CD4-positive, CD25-positive, alpha-beta regulatory T cell (primary cell): ENCODE measurements around the gene SMAD7. TPM values are rescaled to one million over a fixed set of nuclear protein-coding genes. Genes with fewer than 3 reads are reported as not detected.

Source experiments
- ATAC-seq, 2 donors: fragments of 150-1000 bp; cut with Tn5 transposase; one replicate each; pipeline ENCODE4 v1.10.0; 2021; ENCODE audit warnings: low read depth in 2 of 2, moderate number of reproducible peaks in 2 of 2, moderate library complexity in 1 of 2
- DNase-seq, 3 donors: peaks; one replicate each; pipeline versions ENCODE4 v3.0.0 to v3.0.0-alpha.2; 2012 to 2022; ENCODE audit warnings: mixed read lengths in 1 of 3
- H3K27ac ChIP-seq: one replicate; pipeline ENCODE4 v1.7.0; 2013; ENCODE audit warnings: mild to moderate bottlenecking, low read length; ENCODE audit not compliant: insufficient read depth, poor library complexity, severe bottlenecking
- H3K27me3 ChIP-seq: one replicate; pipeline ENCODE4 v1.7.0; 2013; ENCODE audit warnings: low read length; ENCODE audit not compliant: control insufficient read depth, insufficient read depth
- H3K36me3 ChIP-seq: one replicate; pipeline ENCODE4 v1.7.0; 2013; ENCODE audit warnings: mild to moderate bottlenecking, low read length, moderate library complexity; ENCODE audit not compliant: control insufficient read depth, insufficient read depth
- H3K4me1 ChIP-seq: 2 replicates; pipeline ENCODE4 v1.7.0; 2013; ENCODE audit warnings: mild to moderate bottlenecking, low read length; ENCODE audit not compliant: insufficient read depth, control insufficient read depth, poor library complexity, severe bottlenecking
- H3K4me3 ChIP-seq: one replicate; pipeline ENCODE4 v1.7.0; 2013; ENCODE audit warnings: low read depth, mild to moderate bottlenecking, low read length, moderate library complexity
- H3K9me3 ChIP-seq, 2 experiments: 1 replicate in 1 of 2; 2 replicates in 1 of 2; pipeline ENCODE4 v1.7.0; 2013; ENCODE audit warnings: low read length in 2 of 2, mild to moderate bottlenecking in 1 of 2, moderate library complexity in 1 of 2; ENCODE audit not compliant: control insufficient read depth in 2 of 2
- H3K27ac Mint-ChIP-seq, 3 donors: one replicate each; pipeline ENCODE4 v1.8.0; 2020 to 2022; ENCODE audit warnings: mild to moderate bottlenecking in 3 of 3, mixed read lengths in 3 of 3, moderate library complexity in 2 of 3
- H3K27me3 Mint-ChIP-seq: one replicate; pipeline ENCODE4 v1.8.0; 2022; ENCODE audit warnings: mild to moderate bottlenecking, mixed read lengths
- H3K36me3 Mint-ChIP-seq: one replicate; pipeline ENCODE4 v1.8.0; 2020; ENCODE audit warnings: mixed read lengths
- H3K4me1 Mint-ChIP-seq, 4 donors: one replicate each; pipeline ENCODE4 v1.8.0; 2020 to 2022; ENCODE audit warnings: mixed read lengths in 4 of 4, mild to moderate bottlenecking in 1 of 4
- H3K4me3 Mint-ChIP-seq, 4 donors: one replicate each; pipeline ENCODE4 v1.8.0; 2020 to 2022; ENCODE audit warnings: mild to moderate bottlenecking in 4 of 4, mixed read lengths in 4 of 4, moderate library complexity in 3 of 4
- H3K9me3 Mint-ChIP-seq, 7 donors: one replicate each; pipeline ENCODE4 v1.8.0; 2020 to 2022; ENCODE audit warnings: mixed read lengths in 7 of 7, mild to moderate bottlenecking in 3 of 7, moderate library complexity in 2 of 7
- polyA plus RNA-seq, 4 donors: library from polyadenylated mRNA; unstranded; fragments of 300-500 nt; fragmentation: Illumina TruSeq; gene quantifications; one replicate each; pipeline ENCODE4 v1.2.3, GENCODE V29; 2021
- total RNA-seq: library from RNA; stranded (reverse); gene quantifications from one replicate; pipeline ENCODE4 v1.2.3, GENCODE V29; 2022

Gene SMAD7
- total and polyA plus RNA-seq, 5 donors from 2014 or later: 1.7 to 64.0 (median 7.0) TPM

DNA sequence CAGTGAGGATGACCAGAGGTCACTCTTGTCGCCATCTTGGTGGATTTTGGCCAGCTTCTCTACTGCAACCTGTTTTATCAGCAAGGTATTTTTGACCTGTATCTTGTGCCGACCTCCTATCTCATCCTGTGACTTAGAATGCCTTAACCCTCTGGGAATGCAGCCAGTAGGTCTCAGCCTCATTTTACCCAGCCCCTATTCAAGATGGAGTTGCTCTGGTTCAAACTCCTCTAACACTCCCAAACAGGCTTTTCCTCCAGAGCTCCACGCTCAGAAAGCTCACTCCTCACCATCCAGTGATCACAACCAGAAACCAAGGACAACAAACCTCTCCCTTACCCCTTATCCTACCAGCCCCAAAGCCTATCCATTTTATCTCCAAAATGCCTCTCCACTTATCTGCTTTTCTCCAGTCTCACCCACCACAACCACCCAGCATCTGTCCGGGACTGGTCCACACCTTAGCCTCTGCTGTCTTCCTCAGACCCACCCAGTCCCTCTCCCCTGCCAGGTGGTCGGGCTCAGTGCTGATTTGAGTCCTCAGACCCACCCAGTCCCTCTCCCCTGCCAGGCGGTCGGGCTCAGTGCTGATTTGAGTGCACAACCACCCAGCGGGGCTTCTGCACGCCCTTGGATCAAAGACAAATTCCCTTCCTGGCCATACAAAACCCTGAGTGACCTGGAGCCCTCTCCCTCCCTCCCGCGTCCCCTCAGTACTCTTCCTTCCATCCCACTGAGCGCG is 11.7 kb upstream of the SMAD7 start:
- Histone ChIP-seq H3K4me3 (no peak overlapping the region), H3K9me3 (no peaks in the 10 kb centered on the region), H3K27me3 (no peaks in the 10 kb centered on the region), H3K4me1 (no peaks in the 10 kb centered on the region), H3K36me3 (no peaks in the 10 kb centered on the region), H3K27ac (no peak overlapping the region)
- H3K27me3 Mint-ChIP-seq: peaks cover 15% of the 10 kb centered on the region
- no peaks in the 10 kb centered on the region for H3K36me3 Mint-ChIP-seq
- no peak overlapping the region for H3K27ac Mint-ChIP-seq
- H3K4me3 Mint-ChIP-seq: peak overlapping the region in 1 of 4 donors; percentile 68
- DNase-seq (no peak), ATAC-seq (no peak)
- no peaks in the 10 kb centered on the region for H3K9me3 Mint-ChIP-seq
- peaks cover 0 to 7% (median 0%) of the 10 kb centered on the region in 4 donors for H3K4me1 Mint-ChIP-seq

DNA sequence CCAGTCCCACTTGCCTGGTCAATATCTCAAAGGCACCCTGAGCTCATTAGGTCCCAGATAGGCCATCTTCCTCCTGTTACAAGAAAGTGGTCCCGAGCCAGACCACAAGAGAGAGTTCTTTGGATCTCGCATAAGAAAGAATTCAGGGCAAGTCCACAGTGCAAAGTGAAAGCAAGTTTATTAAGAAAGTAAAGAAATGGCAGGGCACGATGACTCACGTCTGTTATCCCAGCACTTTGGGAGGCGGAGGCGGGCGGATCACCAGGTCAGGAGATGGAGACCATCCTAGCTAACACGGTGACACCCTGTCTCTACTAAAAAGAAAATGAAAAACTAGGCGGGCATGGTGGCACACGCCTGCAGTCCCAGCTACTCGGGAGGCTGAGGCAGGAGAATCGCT is 10.8 kb upstream of the SMAD7 start:
- no peaks in the 10 kb centered on the region for H3K36me3 Mint-ChIP-seq
- H3K9me3 ChIP-seq: no peaks in the 10 kb centered on the region
- peaks cover 0 to 9% (median 1%) of the 10 kb centered on the region in 4 donors for H3K4me1 Mint-ChIP-seq
- no peaks in the 10 kb centered on the region for H3K36me3 ChIP-seq
- no peak overlapping the region for H3K27ac Mint-ChIP-seq
- no peak overlapping the region for H3K4me3 Mint-ChIP-seq
- ATAC-seq: no peak
- no peaks in the 10 kb centered on the region for H3K9me3 Mint-ChIP-seq
- no peak overlapping the region for H3K27ac ChIP-seq
- no peak for DNase-seq
- no peaks in the 10 kb centered on the region for H3K4me1 ChIP-seq
- H3K27me3 ChIP-seq: no peaks in the 10 kb centered on the region
- H3K27me3 Mint-ChIP-seq: peaks cover 15% of the 10 kb centered on the region
- no peak overlapping the region for H3K4me3 ChIP-seq

DNA sequence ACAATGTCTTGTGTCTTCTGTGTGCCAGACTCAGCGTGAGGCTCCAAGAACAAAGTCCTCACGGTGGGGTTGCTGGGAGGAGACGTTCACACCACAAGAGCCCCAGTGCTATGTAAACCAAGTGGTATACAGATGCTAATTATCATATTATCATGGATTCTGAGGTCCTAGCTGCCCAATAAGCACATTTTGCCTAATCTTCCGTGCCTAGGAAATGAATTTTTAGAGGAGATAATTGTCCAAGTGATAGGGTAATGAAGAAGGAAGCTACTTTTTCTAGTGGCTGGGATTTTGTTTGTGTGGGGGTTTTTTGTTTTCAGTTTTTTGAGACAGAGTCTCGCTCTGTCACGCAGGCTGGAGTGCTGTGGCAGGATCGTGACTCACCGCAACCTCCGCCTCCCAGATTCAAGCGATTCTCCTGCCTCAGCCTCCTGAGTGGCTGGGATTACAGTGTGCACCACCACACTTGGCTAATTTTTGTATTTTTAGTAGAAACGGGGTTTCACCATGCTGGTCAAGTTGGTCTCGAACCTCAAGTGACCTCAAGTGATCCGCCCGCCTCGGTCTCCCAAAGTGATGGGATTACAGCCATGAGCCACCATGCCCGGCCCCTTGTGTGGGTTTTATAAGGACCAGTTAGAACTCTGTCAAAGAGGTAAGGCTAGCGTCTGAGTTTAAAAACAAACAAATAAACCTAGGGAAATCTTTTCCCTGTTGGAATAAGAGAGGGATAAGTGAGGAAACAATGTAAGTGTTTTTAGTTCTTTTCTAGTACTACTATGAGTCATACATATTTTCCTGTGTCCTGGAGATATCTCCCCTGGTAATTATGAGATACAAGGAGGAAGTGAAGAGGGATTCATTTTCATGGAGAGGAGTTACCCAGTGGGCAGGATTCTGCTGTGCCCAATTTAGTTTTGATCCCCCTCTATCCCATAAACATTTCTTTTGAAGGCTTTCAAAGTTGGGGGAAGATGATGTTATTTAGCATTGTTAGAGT is 9.5 kb upstream of the SMAD7 start:
- peaks cover 15% of the 10 kb centered on the region for H3K27me3 Mint-ChIP-seq
- ATAC-seq (no peak), DNase-seq (no peak)
- Histone ChIP-seq H3K9me3 (no peaks in the 10 kb centered on the region), H3K27me3 (no peaks in the 10 kb centered on the region), H3K4me3 (no peak overlapping the region), H3K36me3 (no peaks in the 10 kb centered on the region), H3K27ac (no peak overlapping the region), H3K4me1 (peaks cover 9% of the 10 kb centered on the region)
- H3K9me3 Mint-ChIP-seq: no peaks in the 10 kb centered on the region
- H3K4me3 Mint-ChIP-seq: no peak overlapping the region
- peaks cover 5 to 22% (median 12%) of the 10 kb centered on the region in 4 donors for H3K4me1 Mint-ChIP-seq
- no peaks in the 10 kb centered on the region for H3K36me3 Mint-ChIP-seq
- peak overlapping the region in 1 of 3 donors; percentile 32 for H3K27ac Mint-ChIP-seq

DNA sequence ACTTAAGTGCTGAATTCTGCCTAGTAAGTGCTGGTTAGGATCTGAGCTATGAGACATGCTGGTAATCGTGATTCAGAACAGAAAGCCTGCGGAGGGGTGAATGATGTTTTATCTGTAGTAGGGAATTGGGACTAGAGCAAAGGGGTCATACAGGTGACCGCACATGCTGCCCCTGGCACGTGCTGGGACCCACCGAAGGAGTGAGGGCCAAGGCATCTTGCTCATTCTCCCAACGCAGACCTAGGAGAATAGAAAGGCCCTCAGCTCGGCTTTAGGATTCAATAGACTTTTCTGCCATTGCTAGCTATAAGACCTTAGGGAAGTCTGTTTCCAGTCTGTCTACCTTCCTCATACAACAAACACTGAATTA is 8.8 kb upstream of the SMAD7 start:
- Mint-ChIP-seq H3K27ac (peak overlapping the region in 2 of 3 donors; percentile 32 to 48), H3K4me3 (peak overlapping the region in 1 of 4 donors; percentile 15), H3K27me3 (peaks cover 15% of the 10 kb centered on the region), H3K9me3 (no peaks in the 10 kb centered on the region), H3K4me1 (peaks cover 5 to 26% (median 17%) of the 10 kb centered on the region in 4 donors), H3K36me3 (no peaks in the 10 kb centered on the region)
- Histone ChIP-seq H3K36me3 (no peaks in the 10 kb centered on the region), H3K9me3 (no peaks in the 10 kb centered on the region), H3K4me1 (peaks cover 13% of the 10 kb centered on the region), H3K27me3 (no peaks in the 10 kb centered on the region), H3K27ac (no peak overlapping the region), H3K4me3 (no peak overlapping the region)
- DNase-seq: no peak
- no peak for ATAC-seq

- Mint-ChIP-seq H3K36me3 (no peaks in the 10 kb centered on the region), H3K4me1 (peaks cover 10 to 31% (median 21%) of the 10 kb centered on the region in 4 donors), H3K27ac (no peak overlapping the region), H3K9me3 (no peaks in the 10 kb centered on the region), H3K4me3 (no peak overlapping the region), H3K27me3 (peaks cover 10% of the 10 kb centered on the region)
- Histone ChIP-seq H3K36me3 (no peaks in the 10 kb centered on the region), H3K4me1 (peaks cover 13% of the 10 kb centered on the region), H3K27ac (no peak overlapping the region), H3K4me3 (no peak overlapping the region), H3K27me3 (no peaks in the 10 kb centered on the region), H3K9me3 (no peaks in the 10 kb centered on the region)
- ATAC-seq (no peak), DNase-seq (no peak)
These were observed 8.2 kb upstream of the SMAD7 start for GRCh38 chr18:48958951-48959350.

- no peaks in the 10 kb centered on the region for H3K9me3 Mint-ChIP-seq
- DNase-seq (no peak), ATAC-seq (no peak)
- no peak overlapping the region for H3K4me3 Mint-ChIP-seq
- H3K27ac Mint-ChIP-seq: peak overlapping the region in 1 of 3 donors; percentile 14
- H3K36me3 Mint-ChIP-seq: no peaks in the 10 kb centered on the region
- Histone ChIP-seq H3K4me3 (no peak overlapping the region), H3K4me1 (peaks cover 18% of the 10 kb centered on the region), H3K9me3 (no peaks in the 10 kb centered on the region), H3K27ac (no peak overlapping the region), H3K27me3 (no peaks in the 10 kb centered on the region), H3K36me3 (no peaks in the 10 kb centered on the region)
- H3K4me1 Mint-ChIP-seq: peaks cover 11 to 35% (median 25%) of the 10 kb centered on the region in 4 donors
- H3K27me3 Mint-ChIP-seq: peaks cover 7% of the 10 kb centered on the region
These were observed 6.9 kb upstream of the SMAD7 start for GRCh38 chr18:48957616-48958015.

DNA sequence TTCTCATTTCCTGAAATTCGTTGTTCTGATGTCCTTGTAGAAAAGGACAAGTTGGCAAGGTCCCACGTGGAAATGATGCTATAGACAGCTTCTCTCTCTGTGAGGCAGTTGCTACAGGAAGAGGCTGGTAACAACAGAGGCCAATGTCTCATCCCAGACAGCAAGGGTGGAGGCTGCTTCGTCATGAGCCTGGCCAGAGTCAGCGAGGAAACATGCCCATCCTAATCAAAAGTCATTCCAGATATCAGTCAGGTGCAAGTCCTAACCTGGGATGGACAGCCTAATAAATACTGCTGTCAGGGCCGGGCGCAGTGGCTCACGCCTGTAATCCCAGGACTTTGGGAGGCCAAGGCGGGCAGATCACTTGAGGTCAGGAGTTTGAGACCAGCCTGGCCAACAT is 6.4 kb upstream of the SMAD7 start:
- H3K27ac ChIP-seq: no peak overlapping the region
- no peaks in the 10 kb centered on the region for H3K9me3 Mint-ChIP-seq
- no peaks in the 10 kb centered on the region for H3K36me3 Mint-ChIP-seq
- peaks cover 22% of the 10 kb centered on the region for H3K4me1 ChIP-seq
- peak overlapping the region in 1 of 3 donors; percentile 48 for H3K27ac Mint-ChIP-seq
- H3K4me3 Mint-ChIP-seq: no peak overlapping the region
- no peak overlapping the region for H3K4me3 ChIP-seq
- no peaks in the 10 kb centered on the region for H3K27me3 ChIP-seq
- H3K36me3 ChIP-seq: no peaks in the 10 kb centered on the region
- H3K4me1 Mint-ChIP-seq: peaks cover 11 to 36% (median 24%) of the 10 kb centered on the region in 4 donors
- DNase-seq (no peak), ATAC-seq (no peak)
- no peaks in the 10 kb centered on the region for H3K9me3 ChIP-seq
- peaks cover 7% of the 10 kb centered on the region for H3K27me3 Mint-ChIP-seq
